IMR-90 (cell line): Measurements from ENCODE around the gene PTPN7.

Experiments
- BHLHE40 ChIP-seq: fragments of 150-350 bp; IDR thresholded peaks from 2 replicates; pipeline ENCODE4 v1.6.1; 2016; ENCODE audit warnings: mild to moderate bottlenecking, low read depth, low read length
- MAFK ChIP-seq: IDR thresholded peaks from 2 replicates; pipeline ENCODE4 v1.6.1; 2012; ENCODE audit warnings: low read depth, low read length, improper control_type of control experiment

GRCh38 chr1:202104073-202104472 is 56.3 kb downstream of the PTPN7 start:
- TF ChIP-seq BHLHE40, result no peak
- TF ChIP-seq MAFK, result no peak
